ENCODE results near the gene TIGD3. TPM values are rescaled to one million over a fixed set of nuclear protein-coding genes. Genes with fewer than 3 reads are reported as not detected.
A peak's percentile ranks its signal among the peaks of the same experiment; 100 is the strongest.

The TIGD3 gene
- total and polyA plus RNA-seq, 2 of the 13 experiments (the other 11 are each of a cell fraction or from before 2014, with no cell fraction given), result 0.49 to 4.9 TPM

GRCh38 chr11:65314501-65315203 lies 39.9 kb upstream of the TIGD3 start, which contains the start of gene CDC42EP2 (continued):
- TF ChIP-seq ARNT2 (CRISPR knock-in tag; IDR thresholded peaks at IDR 0.05; ENCODE audit: low read depth) (peak; percentile 84), PRDM4 (CRISPR knock-in tag; IDR thresholded peaks at IDR 0.05; ENCODE audit: borderline replicate concordance) (no peak), XRCC5 (optimal IDR thresholded peaks at IDR 0.05; ENCODE audit: low read length) (peak; percentile 2), BORCS8-MEF2B (CRISPR knock-in tag; IDR thresholded peaks at IDR 0.05) (0 out of 2 replicates have a peak, but pooled peaks have one; percentile 8), AHR (CRISPR knock-in tag; IDR thresholded peaks at IDR 0.05) (0 out of 2 replicates have a peak, but pooled peaks have one; percentile 3), ZFP91 (CRISPR knock-in tag; IDR thresholded peaks at IDR 0.05; ENCODE audit: borderline replicate concordance) (no peak), ZNF879 (CRISPR knock-in tag; IDR thresholded peaks at IDR 0.05) (peak; percentile 74; the same call in 1 of the 2 replicates), HNRNPLL (IDR thresholded peaks at IDR 0.05; ENCODE audit: low read depth, low read length, poor library complexity, severe bottlenecking) (peak; percentile 68), RBFOX2 (IDR thresholded peaks at IDR 0.05; ENCODE audit: low read depth, low read length) (peak; percentile 91), ATF1 (CRISPR knock-in tag; IDR thresholded peaks at IDR 0.05) (no peak), HNRNPK (IDR thresholded peaks at IDR 0.05; ENCODE audit: low read depth, low read length, poor library complexity, severe bottlenecking) (peak; percentile 21), PHF8 (CRISPR knock-in tag; IDR thresholded peaks at IDR 0.05) (peak; percentile 68), ZNF142 (CRISPR knock-in tag; IDR thresholded peaks at IDR 0.05) (0 out of 2 replicates have a peak, but pooled peaks have one; percentile 62), PBX3 (CRISPR knock-in tag; IDR thresholded peaks at IDR 0.05; ENCODE audit: borderline replicate concordance) (peak; percentile 14; the same call in 1 of the 2 replicates), TEF (CRISPR knock-in tag; IDR thresholded peaks at IDR 0.05) (peak; percentile 42; the same call in 1 of the 2 replicates), NR2F2 (IDR thresholded peaks at IDR 0.05; ENCODE audit: borderline replicate concordance, low read depth) (peak; percentile 14; the same call in 1 of the 2 replicates)
